ENCODE measurements around the gene LRP1-AS. TPM values are rescaled to one million over a fixed set of nuclear protein-coding genes. Genes with fewer than 3 reads are reported as not detected.

LRP1-AS gene
- total RNA-seq: not detected

GRCh38 chr12:57146961-57147944, at the start of gene LRP1-AS:
LRP1-AS (minus strand) TSS chr12:57147619.
- H3K9me3 Mint-ChIP-seq: no peaks in the 10 kb centered on the region
- ChIA-PET POLR2A (no interaction called here), CTCF (interaction anchor here (1.3 kb wide), 1 partner anchor 159 kb away, joined by 3 read pairs; no protein-coding TSS in a partner anchor)
- H3K36me3 Mint-ChIP-seq (ENCODE audit: low read depth): no peaks in the 10 kb centered on the region
- no peak within 1 kb of the TSS for H3K4me3 Mint-ChIP-seq
- H3K4me1 Mint-ChIP-seq (ENCODE audit: low read depth): peaks cover 7% of the 10 kb centered on the region
- H3K27ac Mint-ChIP-seq: no peak within 1 kb of the TSS
- TF ChIP-seq CTCF (IDR thresholded peaks at IDR 0.05): no peak
- intact Hi-C loops (cut with micrococcal nuclease): no loop called here
- no peaks in the 10 kb centered on the region for H3K27me3 Mint-ChIP-seq
- DNase-seq (no peak), ATAC-seq (no peak)

- Mint-ChIP-seq H3K36me3 (ENCODE audit: low read depth) (no peaks in the 10 kb centered on the region), H3K4me3 (no peak overlapping the region), H3K4me1 (ENCODE audit: low read depth) (no peaks in the 10 kb centered on the region), H3K27ac (no peak overlapping the region), H3K27me3 (no peaks in the 10 kb centered on the region), H3K9me3 (no peaks in the 10 kb centered on the region)
- ATAC-seq (no peak), DNase-seq (no peak)
- intact Hi-C loops (cut with micrococcal nuclease): no loop called here
- TF ChIP-seq CTCF (IDR thresholded peaks at IDR 0.05): no peak
- ChIA-PET CTCF (interaction anchor here (1.3 to 1.5 kb wide), 2 partner anchors 14 to 73 kb away, joined by 3 to 4 read pairs; no protein-coding TSS in a partner anchor), POLR2A (interaction anchor here (1.3 kb wide), 1 partner anchor 9 kb away, joined by 3 read pairs; no protein-coding TSS in a partner anchor)
These were observed 49.5 kb upstream of the LRP1-AS start for GRCh38 chr12:57196956-57197355.

- no peaks in the 10 kb centered on the region for H3K27me3 Mint-ChIP-seq
- H3K4me3 Mint-ChIP-seq: no peak overlapping the region
- DNase-seq (no peak), ATAC-seq (no peak)
- H3K27ac Mint-ChIP-seq: no peak overlapping the region
- no peaks in the 10 kb centered on the region for H3K4me1 Mint-ChIP-seq (ENCODE audit: low read depth)
- no peaks in the 10 kb centered on the region for H3K36me3 Mint-ChIP-seq (ENCODE audit: low read depth)
- intact Hi-C loops (cut with micrococcal nuclease): no loop called here
- TF ChIP-seq CTCF (IDR thresholded peaks at IDR 0.05): no peak
- ChIA-PET CTCF (interaction anchor here (1.0 to 1.5 kb wide), 5 partner anchors 10 to 72 kb away, joined by 3 to 4 read pairs (median 3); no protein-coding TSS in a partner anchor), POLR2A (interaction anchor here (1.3 kb wide), 1 partner anchor 9 kb away, joined by 3 read pairs; no protein-coding TSS in a partner anchor)
- H3K9me3 Mint-ChIP-seq: no peaks in the 10 kb centered on the region
These were observed 49.0 kb upstream of the LRP1-AS start for GRCh38 chr12:57196439-57196838.

GRCh38 chr12:57195611-57196371, 48.4 kb upstream of the LRP1-AS start:
- ChIA-PET CTCF (interaction anchor here (1.0 to 1.5 kb wide), 5 partner anchors 10 to 72 kb away, joined by 3 to 4 read pairs (median 3); no protein-coding TSS in a partner anchor), POLR2A (interaction anchor here (0.7 to 1.3 kb wide), 2 partner anchors 8 to 71 kb away, joined by 3 read pairs; no protein-coding TSS in a partner anchor)
- H3K27me3 Mint-ChIP-seq: no peaks in the 10 kb centered on the region
- ATAC-seq (peak; percentile 19), DNase-seq (no peak)
- intact Hi-C loops (cut with micrococcal nuclease): no loop called here
- no peak for TF ChIP-seq CTCF (IDR thresholded peaks at IDR 0.05)
- H3K27ac Mint-ChIP-seq: no peak overlapping the region
- no peak overlapping the region for H3K4me3 Mint-ChIP-seq
- no peaks in the 10 kb centered on the region for H3K36me3 Mint-ChIP-seq (ENCODE audit: low read depth)
- no peaks in the 10 kb centered on the region for H3K4me1 Mint-ChIP-seq (ENCODE audit: low read depth)
- no peaks in the 10 kb centered on the region for H3K9me3 Mint-ChIP-seq
